ENCODE measurements around the gene ASTL. TPM values are rescaled to one million over a fixed set of nuclear protein-coding genes. Genes with fewer than 3 reads are reported as not detected.

ASTL gene
- total RNA-seq, 1 experiment from 2014 or later, result not detected

DNA sequence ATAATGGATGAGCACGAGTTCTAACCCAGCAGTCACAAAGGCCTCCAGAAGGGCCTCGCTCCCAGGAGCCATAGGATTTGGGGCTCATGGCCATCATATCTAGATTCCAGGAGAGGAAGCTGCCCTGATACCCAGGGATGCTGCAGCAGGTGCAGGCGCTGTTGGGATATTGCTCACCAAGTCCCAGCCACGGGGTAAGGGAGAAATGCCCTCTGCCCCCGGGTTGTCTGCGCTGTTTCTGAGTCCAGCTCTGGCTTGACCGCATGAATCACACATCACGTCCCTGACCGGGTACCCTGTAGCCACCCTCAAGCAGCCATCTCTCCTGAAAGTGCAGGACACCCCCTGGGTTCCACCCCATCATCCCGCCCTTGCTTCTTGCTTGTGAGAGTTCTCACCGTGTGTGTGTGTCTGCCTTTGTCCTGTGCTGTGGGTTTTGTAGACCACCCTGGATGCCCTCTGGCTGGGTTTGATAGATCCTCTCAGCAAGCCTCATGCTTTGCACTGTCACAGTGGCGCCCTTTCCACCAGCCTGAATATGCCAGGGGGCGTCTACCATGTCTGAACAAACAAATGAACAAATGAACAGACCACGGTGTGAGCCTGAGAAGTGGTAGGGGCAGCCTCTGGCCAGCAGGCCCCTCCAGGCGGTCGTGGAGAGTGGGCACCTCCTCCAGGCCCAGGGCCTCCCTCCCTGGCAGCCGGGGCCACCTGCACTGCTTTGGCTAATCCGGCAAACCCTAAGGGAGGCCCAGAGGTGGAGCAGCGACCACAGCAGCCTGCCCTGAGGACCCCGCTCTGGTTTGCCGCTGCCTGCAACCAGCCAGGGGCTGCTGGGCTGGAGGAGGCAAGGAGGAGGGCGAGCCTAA lies 54.1 kb downstream of the ASTL start:
- no peak for DNase-seq (ENCODE audit: low read depth)

DNA sequence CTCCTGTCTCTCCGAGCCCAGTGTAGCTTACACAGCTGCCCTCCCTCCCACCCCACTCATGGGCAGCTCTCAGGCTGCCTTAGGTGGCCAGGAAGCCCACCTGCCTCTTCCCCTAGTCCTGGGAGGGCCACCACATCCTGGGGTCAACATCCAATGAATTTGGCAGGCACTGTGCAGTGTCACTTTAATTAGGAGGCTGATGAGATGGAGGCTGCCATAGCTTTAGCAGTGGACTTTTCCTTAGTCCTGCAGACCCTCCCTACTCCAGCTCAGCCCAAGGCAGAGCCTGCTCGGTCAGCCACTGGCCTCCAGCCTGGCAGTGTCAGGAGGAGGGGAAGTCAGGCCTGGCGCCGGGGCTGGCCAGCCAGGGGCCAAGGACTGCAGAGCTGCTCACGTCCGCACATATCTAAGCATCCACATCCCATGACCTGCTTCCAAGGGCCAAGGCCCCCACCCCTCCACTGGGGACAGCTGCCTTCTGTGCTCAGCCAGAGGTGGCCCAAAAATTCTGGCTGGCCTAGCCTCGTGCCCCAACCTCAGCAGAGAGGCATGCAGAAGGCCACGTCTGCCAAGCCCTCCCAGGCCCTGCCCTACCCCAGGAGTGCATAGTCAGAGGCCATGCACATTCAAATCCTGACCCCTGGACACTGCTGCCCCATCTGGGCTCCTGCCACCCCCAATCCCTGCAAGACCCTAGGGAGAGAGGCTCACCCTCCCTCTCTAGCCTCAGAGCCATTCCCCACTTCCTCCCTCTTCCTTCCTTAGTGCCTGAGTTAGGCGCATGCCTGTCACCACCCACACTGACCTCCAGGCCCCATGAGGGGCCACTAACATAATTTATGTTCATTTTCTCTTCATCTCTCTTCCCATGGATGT lies 55.0 kb downstream of the ASTL start:
- DNase-seq (ENCODE audit: low read depth), result no peak

DNA sequence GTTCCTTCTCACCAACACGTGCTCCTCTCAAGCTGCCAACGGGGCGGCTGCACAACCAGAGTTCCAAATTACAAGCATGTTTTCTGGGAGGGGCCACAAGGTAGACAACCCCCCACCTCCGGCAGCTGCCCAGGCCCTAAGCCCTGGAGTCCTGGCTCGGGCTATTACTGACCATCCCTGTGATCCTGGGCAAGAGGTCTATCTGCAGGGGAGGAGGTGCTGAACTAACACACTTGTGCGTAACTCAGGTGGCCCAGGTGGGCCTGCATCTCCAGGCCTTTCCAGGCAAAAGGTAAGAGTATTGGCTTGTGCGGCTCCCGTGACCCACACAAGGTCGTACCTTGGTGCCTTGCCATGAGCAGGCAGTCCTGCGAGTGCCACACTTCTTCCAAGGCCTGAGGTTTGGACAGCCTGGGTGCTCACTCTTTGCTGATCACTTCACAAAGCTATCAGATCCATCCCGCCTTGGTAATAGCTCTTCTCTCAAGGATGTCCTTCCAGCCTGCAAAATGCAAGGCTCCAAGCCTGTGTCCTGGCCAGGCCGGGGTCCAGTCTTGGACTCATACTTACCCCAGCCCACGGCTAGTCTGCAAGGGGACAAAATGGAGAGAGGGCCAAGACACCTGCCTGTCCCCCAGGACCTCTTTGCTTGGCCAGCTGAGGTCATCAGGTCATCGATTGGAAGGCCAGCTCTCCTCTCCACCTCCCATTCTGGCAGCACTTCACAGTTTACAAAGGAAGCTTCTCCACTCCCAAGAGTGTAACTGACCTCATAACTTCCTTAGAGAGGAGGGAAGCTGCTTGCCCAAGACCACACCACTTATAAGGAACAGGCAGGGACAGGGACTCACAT lies 55.9 kb downstream of the ASTL start:
- no peak for DNase-seq (ENCODE audit: low read depth)

DNA sequence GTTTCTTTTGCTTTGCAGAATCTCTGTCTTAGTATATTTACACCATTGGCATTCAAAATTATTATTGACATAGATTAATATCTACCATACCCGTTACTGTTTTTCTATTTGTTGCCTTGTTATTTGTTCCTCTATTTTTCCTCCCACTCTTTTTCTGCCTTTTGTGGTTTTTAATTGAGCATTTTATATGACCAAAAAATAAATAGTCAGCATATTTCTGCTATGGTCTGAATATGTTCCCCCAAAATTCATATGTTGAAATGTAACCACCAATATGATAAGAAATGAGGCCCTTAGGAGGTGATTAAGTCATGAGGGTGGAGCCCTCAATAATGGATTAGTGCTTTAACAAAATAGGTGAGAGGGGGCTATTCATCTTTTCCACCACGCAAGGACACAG lies 57.3 kb downstream of the ASTL start:
- DNase-seq (ENCODE audit: low read depth), result no peak

DNA sequence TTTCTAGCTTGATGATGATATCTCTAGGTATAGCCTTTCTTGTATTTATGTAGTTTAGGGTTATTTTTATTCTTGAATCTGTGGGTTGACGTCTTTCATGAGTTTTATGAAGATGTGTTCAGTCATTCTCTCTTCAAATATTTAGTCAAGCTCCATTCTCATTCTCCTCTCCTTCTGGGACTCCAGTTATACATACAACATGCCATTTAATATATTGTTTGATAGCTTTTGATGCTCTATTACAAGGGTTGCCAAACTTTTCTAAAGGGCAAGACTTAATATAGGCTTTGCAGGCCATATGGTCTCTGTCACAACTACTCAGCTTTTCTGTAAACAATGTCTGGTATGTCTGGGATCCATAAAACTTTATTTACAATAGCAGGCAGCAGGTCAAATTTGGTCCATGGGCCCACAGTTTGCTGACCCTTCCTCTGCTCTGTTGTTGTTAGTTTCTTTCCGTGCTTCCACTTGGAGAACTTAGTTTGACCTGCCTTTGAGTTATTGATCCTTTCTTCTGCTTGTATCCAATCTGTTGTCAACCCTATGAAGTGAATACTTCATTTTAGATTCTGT lies 63.0 kb downstream of the ASTL start:
- DNase-seq (ENCODE audit: low read depth), result no peak

DNA sequence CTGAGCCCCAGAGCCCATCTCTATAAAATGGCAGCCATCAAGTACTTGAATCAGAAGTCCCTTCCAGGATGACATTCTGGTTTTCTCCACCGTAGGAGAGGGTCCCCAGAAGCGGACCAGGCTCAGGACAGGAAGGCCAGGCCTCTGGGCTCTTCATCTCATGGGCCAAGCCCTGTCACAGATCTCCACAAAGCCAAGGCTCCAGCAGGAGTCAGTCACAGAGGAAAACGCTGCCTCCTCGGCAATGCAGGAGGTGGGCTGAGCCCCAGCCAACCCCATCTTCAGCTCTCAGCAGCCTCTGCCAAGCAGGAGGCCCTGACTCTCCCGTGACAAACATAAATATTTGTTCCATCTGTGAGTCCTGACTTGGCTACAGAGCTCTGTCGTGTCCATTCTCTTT lies 64.1 kb downstream of the ASTL start:
- DNase-seq (ENCODE audit: low read depth), result no peak

DNA sequence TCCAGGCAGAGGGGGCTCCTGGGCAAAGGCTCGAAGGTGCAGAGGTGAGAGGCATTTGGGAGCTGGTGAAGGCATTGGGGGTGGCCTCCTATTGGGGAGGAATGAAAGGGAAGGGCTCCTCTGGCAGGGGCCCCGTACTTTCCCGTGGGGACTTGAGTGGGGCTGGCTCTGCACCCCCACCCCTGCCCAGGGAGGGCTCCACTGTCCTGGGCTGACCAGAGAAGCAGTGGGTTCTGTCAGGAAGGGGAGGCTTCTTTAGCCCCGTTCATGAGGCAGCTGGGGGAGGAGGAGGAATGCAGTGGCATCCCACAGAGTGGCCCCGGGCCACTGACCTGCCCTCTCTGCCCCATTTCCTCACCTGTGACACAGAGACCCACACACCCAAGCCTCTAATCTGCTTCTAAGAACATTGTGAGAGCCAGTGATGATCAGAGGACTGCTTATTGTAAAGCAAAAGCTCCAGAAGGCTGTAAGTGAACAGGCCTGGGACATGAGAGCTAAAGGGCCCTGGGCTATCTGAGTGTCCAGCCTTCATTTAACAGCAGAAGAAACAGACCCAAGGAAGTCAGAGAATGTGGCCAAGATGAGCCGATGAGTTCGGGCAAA lies 65.0 kb downstream of the ASTL start:
- DNase-seq (ENCODE audit: low read depth), result no peak

Other genes with a start within 250 kb of the ASTL start
- 11.9 and 14.3 TPM in 2 replicates for gene ANKRD36C, start 146.7 kb downstream of the ASTL start, total RNA-seq (2014; rRNA removed; shearing (Covaris generic))
- not detected in 2 replicates for gene GPAT2, start 103.6 kb downstream of the ASTL start, total RNA-seq (2014; rRNA removed; shearing (Covaris generic))
- gene ADRA2B, start 21.9 kb downstream of the ASTL start, total RNA-seq (2014; rRNA removed; shearing (Covaris generic)), result not detected in 2 replicates
- gene DUSP2, start 6.9 kb upstream of the ASTL start, total RNA-seq (2014; rRNA removed; shearing (Covaris generic)), result 0.49 and 0.84 TPM in 2 replicates
- gene STARD7, start 70.3 kb upstream of the ASTL start, total RNA-seq (2014; rRNA removed; shearing (Covaris generic)), result 131 and 142 TPM in 2 replicates
- gene TMEM127, start 127.5 kb upstream of the ASTL start, total RNA-seq (2014; rRNA removed; shearing (Covaris generic)), result 21.3 and 23.5 TPM in 2 replicates
- gene CIAO1, start 127.7 kb upstream of the ASTL start, total RNA-seq (2014; rRNA removed; shearing (Covaris generic)), result 116 and 147 TPM in 2 replicates
- gene SNRNP200, start 167.0 kb upstream of the ASTL start, total RNA-seq (2014; rRNA removed; shearing (Covaris generic)), result 46.1 and 49.3 TPM in 2 replicates
- gene ITPRIPL1, start 186.8 kb upstream of the ASTL start, total RNA-seq (2014; rRNA removed; shearing (Covaris generic)), result 14.5 and 15.9 TPM in 2 replicates
- gene NCAPH, start 197.3 kb upstream of the ASTL start, total RNA-seq (2014; rRNA removed; shearing (Covaris generic)), result 58.5 and 69.2 TPM in 2 replicates

Data from RPMI7951 (cell line).